ENCODE data around the gene TTC33.
"Not testable (repeated sequence)": the region's sequence is repeated elsewhere in the genome, so short reads cannot be mapped to it uniquely, and the experiment has no call there.

The TTC33 gene

DNA sequence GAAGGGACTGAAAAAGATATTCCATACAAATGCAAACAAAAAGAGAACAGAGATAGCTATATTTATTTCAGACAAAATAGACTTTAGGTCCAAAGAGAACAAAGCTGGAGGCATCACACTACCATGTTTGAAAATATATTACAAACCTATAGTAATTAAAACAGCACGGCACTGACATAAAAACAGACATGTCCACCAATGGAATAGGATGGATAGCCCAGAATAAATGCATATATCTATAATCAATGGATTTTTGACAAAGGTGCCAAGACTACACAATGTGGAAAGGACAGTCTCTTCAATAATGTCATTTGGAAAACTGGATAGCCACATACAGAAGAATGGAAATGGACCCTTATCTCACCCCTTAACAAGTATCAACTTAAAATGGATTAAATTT is 32.2 kb upstream of the TTC33 start:
- H3K27me3 Mint-ChIP-seq, result no peaks in the 10 kb centered on the region
- H3K36me3 Mint-ChIP-seq, result peaks cover 12% of the 10 kb centered on the region
- no peaks in the 10 kb centered on the region for H3K9me3 Mint-ChIP-seq (ENCODE audit: low read depth)
- H3K27ac Mint-ChIP-seq, result no peak overlapping the region
- H3K4me3 Mint-ChIP-seq, result no peak overlapping the region
- peaks cover 71% of the 10 kb centered on the region for H3K4me1 Mint-ChIP-seq (ENCODE audit: low read depth)

DNA sequence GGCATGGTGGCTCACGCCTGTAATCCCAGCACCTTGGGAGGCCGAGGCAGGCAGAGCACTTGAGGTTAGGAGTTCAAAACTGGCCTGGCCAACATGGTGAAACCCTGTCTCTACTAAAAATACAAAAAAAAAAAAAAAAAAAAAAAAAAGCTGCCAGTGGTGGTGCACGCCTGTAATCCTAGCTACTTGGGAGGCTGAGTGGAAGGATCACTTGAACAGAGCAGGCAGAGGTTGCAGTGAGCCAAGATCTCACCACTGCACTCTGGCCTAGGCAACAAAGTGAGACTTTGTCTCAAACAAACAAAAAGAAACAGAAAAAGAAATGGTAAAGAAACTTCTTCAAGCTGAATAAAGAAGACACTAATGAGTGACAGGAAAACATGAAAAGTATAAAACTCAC is 30.9 kb upstream of the TTC33 start:
- H3K4me3 Mint-ChIP-seq; H3K9me3 Mint-ChIP-seq (ENCODE audit: low read depth); H3K27me3 Mint-ChIP-seq; H3K27ac Mint-ChIP-seq: not testable (repeated sequence)
- Mint-ChIP-seq H3K4me1 (ENCODE audit: low read depth) (peaks cover 73% of the 10 kb centered on the region), H3K36me3 (peaks cover 12% of the 10 kb centered on the region)

DNA sequence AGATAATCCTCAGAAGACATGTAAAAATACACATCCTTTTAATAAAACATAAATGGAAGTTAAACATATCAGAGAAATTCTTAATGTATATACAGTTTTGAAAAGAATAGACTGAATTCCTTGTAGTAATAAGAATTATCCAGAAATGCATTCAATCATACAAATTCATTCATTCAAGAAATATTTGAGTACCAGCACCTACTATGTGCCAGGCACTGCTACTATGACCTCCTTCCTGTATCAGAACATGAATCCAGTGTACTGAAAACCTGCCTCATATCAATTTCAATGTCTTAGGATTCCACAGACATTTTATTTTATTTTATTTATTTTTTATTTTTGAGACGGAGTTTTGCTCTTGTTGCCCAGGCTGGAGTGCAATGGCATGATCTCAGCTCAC is 29.2 kb upstream of the TTC33 start:
- Mint-ChIP-seq H3K36me3 (peaks cover 12% of the 10 kb centered on the region), H3K27me3 (no peaks in the 10 kb centered on the region), H3K9me3 (ENCODE audit: low read depth) (no peaks in the 10 kb centered on the region), H3K4me3 (no peak overlapping the region), H3K27ac (no peak overlapping the region), H3K4me1 (ENCODE audit: low read depth) (peaks cover 75% of the 10 kb centered on the region)

DNA sequence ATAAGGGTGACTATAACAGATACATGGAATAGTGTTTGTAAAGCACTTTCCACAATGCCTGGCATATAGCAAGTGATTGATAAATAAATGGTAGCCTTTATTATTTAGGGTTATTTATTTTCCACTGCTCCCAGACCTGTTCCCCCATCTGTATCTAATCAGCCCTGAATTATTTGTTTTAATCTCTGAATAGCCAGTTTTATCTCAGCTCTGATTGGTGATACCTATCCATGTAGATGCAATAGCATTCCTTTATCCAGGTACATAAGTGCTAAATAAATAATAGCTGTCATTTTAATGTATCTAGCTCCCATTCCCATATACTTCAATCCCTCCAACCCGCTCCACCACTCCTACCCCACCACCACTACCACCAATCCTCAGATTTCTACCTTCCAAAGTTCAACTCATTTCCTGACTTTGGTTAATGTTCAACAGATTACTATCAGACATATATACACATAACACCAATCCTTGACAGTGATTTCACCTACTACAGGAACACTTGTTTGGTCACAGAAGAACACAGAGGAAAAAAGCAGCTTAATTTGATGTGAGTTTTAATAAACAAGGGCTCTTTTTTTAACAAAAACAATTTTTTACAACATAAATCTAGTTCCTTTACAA is 28.4 kb upstream of the TTC33 start:
- Mint-ChIP-seq H3K4me3 (no peak overlapping the region), H3K9me3 (ENCODE audit: low read depth) (no peaks in the 10 kb centered on the region), H3K4me1 (ENCODE audit: low read depth) (peaks cover 74% of the 10 kb centered on the region), H3K27ac (peak overlapping the region; percentile 5), H3K36me3 (peaks cover 12% of the 10 kb centered on the region), H3K27me3 (no peaks in the 10 kb centered on the region)

DNA sequence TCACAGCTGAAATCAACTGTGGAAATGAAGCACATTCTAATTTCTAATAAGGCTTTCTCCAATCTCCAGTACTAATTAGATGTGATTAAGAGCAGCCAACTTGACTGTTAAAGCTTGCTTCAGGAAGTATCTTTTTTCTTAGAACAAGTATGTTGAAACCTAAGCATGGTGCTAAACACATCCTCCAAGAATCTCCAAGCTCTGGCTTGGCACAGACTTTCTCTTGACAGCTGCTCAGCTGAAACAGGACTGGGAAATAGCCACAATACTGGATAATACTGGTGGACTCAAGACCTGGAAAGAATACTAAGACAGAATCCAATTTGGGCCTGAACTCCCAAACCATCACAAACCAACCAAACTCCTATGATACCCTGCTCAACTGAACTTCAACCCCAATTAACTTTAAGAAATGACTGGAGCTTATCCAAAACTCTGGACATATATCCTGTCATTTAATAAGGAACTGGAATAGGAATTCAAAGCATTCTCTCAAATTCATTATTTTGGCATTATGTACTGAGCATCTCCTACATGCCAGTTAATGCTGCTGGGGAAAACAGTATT is 26.2 kb upstream of the TTC33 start:
- Mint-ChIP-seq H3K36me3 (peaks cover 5% of the 10 kb centered on the region), H3K27me3 (no peaks in the 10 kb centered on the region), H3K4me1 (ENCODE audit: low read depth) (peaks cover 64% of the 10 kb centered on the region), H3K4me3 (no peak overlapping the region), H3K27ac (no peak overlapping the region), H3K9me3 (ENCODE audit: low read depth) (no peaks in the 10 kb centered on the region)

DNA sequence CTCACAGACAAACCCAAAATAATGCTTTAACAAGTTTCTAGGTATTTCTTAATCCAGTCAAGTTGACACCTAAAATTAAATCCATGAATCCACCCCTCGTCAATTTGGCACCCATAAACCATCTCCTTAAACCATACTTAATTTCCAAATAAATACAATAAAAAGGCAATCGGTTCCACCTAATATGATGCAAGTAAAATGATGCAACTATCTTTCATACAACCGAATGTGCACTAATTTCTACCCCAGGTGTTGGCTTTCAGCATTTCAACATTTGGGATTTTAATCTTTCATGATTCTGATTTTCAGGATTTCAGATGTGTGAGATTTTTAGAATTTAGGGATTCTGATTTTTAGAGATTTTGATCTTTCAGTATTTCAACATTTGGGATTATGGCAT is 25.1 kb upstream of the TTC33 start:
- Mint-ChIP-seq H3K9me3 (ENCODE audit: low read depth) (no peaks in the 10 kb centered on the region), H3K36me3 (peaks cover 7% of the 10 kb centered on the region), H3K4me1 (ENCODE audit: low read depth) (peaks cover 60% of the 10 kb centered on the region), H3K27ac (peak overlapping the region; percentile 22), H3K4me3 (no peak overlapping the region), H3K27me3 (no peaks in the 10 kb centered on the region)

DNA sequence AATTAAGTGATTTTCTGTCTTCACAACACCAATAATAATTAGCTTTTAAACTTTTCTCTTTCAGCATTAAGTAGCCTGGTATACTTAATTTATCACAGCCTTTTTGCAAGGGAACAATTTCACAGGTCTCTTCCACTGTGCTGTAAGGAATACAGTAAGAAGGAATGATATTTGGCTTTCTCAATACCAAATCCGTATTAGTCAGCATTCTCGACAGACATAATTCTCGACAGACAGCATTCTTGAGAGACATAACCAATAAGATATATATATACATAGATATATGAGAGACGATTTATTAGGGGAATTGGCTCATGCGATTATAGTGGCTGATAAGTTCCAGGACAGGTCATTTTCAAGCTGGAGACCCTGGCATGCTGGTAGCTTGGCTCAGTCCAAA is 24.4 kb upstream of the TTC33 start:
- H3K4me3 Mint-ChIP-seq, result no peak overlapping the region
- no peaks in the 10 kb centered on the region for H3K9me3 Mint-ChIP-seq (ENCODE audit: low read depth)
- no peaks in the 10 kb centered on the region for H3K27me3 Mint-ChIP-seq
- no peak overlapping the region for H3K27ac Mint-ChIP-seq
- H3K4me1 Mint-ChIP-seq (ENCODE audit: low read depth), result peaks cover 54% of the 10 kb centered on the region
- peaks cover 4% of the 10 kb centered on the region for H3K36me3 Mint-ChIP-seq

DNA sequence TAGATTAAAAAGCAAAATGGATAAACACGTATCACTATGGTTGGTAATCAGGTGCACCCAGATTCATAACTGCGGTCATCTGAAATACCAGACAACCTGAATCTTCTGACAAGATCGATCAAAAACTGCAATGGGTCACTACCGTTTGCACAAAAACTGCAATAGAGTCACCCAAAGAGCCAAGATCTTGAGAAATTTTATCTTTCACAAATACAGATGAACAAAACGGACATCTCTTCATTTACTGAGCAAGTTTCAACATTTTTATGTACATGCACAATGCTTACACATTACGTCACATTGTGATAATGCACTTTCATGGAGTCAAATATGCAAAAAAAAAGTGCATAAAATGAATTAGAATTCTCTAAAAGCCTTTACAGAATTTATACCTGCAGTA is 23.8 kb upstream of the TTC33 start:
- peaks cover 4% of the 10 kb centered on the region for H3K36me3 Mint-ChIP-seq
- H3K27me3 Mint-ChIP-seq, result no peaks in the 10 kb centered on the region
- H3K27ac Mint-ChIP-seq, result no peak overlapping the region
- H3K9me3 Mint-ChIP-seq (ENCODE audit: low read depth), result no peaks in the 10 kb centered on the region
- no peak overlapping the region for H3K4me3 Mint-ChIP-seq
- H3K4me1 Mint-ChIP-seq (ENCODE audit: low read depth), result peaks cover 52% of the 10 kb centered on the region

DNA sequence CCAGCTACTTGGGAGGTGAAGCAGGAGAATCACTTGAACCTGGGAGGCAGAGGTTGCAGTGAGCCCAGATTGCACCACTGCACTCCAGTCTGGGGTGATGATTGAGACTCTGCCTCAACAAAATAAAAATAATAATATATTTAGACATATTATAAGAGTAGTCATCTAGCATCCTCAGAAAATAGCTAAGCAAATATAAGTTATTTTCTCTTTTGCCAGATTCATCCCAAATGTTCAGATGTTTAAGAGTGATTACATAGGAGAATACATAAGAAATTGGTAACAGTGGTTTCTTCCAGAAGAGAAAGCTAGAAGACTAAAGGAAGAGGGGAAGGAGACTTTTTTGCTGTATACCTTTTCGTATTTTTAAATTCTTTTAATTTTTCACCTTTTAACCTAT is 22.4 kb upstream of the TTC33 start:
- Mint-ChIP-seq H3K27ac (no peak overlapping the region), H3K9me3 (ENCODE audit: low read depth) (no peaks in the 10 kb centered on the region), H3K27me3 (no peaks in the 10 kb centered on the region), H3K4me3 (no peak overlapping the region), H3K4me1 (ENCODE audit: low read depth) (peaks cover 42% of the 10 kb centered on the region), H3K36me3 (peaks cover 4% of the 10 kb centered on the region)

DNA sequence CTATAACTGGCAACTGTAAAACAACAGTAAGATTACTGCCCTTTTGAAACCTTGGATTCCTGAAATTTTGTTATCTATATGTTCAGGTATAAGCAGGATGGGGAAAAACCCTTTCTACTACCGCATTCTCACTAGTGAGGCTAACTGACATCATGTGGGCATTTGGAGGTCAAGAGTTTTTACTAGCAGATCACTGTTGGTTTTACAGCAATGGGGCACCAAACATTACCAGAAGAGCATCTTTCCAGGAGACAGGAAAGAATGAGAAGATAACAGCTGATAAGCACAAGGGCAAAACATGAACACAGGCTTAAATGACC is 20.9 kb upstream of the TTC33 start:
- Mint-ChIP-seq H3K27me3 (no peaks in the 10 kb centered on the region), H3K9me3 (ENCODE audit: low read depth) (no peaks in the 10 kb centered on the region), H3K36me3 (peaks cover 6% of the 10 kb centered on the region), H3K4me3 (no peak overlapping the region), H3K27ac (no peak overlapping the region), H3K4me1 (ENCODE audit: low read depth) (peaks cover 29% of the 10 kb centered on the region)

DNA sequence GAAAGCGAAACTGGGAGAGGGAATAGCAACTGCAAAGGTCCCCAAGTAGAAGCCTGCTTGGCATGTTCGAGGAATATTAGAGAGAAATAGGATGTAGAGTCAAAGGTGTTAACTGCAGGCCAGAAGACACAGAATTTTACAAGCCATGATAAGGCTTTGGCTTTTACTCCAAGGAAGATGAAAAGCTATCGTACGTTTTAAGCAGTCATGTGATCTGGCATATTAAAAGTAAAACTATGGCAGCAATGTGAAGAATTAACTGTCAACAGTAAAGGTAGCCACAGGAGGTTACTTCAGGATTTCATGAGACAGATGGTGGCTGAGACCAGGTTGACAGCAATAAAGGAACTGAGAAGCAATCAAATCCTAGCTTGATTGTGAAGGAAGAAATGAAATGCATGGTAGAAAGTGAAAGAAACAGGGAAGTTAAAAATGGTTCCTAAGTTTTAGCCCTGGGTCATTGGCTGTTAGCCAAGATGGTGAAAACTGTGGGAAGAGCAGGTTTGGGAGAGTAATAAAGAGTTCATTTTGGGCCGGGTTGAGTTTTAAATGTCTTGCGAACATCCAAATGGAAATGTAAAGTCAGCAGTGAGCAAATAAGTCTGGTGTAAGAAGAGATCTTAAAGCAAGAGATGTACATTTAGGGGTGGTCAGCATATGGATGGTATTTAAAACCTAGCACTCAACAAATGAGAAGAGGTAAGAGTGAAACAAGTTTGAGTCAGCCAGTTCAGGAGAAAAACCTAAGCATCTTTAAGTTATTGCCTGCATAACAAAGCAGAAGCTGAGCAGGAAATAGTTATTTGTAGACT is 20.3 kb upstream of the TTC33 start:
- Mint-ChIP-seq H3K4me1 (ENCODE audit: low read depth) (peaks cover 23% of the 10 kb centered on the region), H3K36me3 (peaks cover 6% of the 10 kb centered on the region), H3K27me3 (no peaks in the 10 kb centered on the region), H3K9me3 (ENCODE audit: low read depth) (no peaks in the 10 kb centered on the region), H3K4me3 (no peak overlapping the region), H3K27ac (peak overlapping the region; percentile 42)

DNA sequence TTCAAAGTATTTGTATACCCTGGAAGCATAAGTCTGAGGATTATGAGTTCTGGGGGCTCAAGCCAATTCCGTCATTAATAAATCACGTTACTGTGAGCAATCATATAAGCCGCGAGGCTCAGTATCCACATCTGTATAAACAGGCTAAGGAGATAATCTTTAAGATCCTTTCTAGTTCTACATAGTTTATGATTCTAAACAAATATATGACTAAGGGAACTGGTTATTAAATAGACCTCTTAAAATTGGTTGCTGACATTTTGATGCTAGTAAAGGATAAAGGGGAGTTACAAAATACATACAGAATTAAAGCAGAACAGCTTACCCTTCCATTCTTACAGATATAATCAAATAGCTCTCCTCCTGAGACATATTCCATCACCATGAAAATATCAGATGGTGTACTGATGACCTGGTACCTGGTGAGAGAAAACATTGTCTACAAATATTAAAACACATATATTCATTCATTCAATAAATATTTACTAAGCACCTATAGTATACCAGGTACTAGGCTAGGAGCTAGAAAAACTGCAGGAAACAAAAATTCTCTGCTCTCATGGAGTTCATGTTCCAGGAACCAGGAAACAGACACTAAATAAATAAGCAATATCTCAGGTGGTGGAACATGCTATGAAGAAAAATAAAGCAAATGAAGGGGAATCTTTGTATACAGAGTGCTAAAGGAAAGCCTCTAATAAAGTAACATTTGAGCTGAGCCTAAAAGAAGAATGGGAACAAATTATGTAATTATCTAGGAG is 19.5 kb upstream of the TTC33 start:
- Mint-ChIP-seq H3K9me3 (ENCODE audit: low read depth) (no peaks in the 10 kb centered on the region), H3K27ac (peak overlapping the region; percentile 13), H3K4me1 (ENCODE audit: low read depth) (peaks cover 15% of the 10 kb centered on the region), H3K27me3 (no peaks in the 10 kb centered on the region), H3K4me3 (no peak overlapping the region), H3K36me3 (peaks cover 6% of the 10 kb centered on the region)

DNA sequence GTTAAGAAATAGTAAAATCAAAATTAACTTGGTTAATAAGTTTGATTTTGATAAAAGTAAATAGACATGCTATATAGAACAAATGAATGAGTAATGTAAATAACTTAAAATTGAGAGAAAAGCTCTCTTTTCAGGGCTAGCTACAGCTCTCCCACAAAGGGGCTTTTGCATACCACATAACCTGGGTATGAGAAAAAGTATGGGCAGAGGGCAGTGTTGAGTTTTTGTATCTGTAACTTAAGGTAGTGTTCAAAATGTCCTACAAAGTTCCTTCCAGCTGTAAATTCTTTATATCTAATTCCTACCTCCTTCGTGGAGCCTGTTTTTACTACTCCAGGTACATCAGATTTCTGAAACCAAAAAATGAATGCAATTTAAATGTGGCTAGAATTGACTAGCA is 18.9 kb upstream of the TTC33 start:
- Mint-ChIP-seq H3K9me3 (ENCODE audit: low read depth) (no peaks in the 10 kb centered on the region), H3K4me1 (ENCODE audit: low read depth) (peaks cover 11% of the 10 kb centered on the region), H3K4me3 (no peak overlapping the region), H3K27me3 (no peaks in the 10 kb centered on the region), H3K36me3 (peaks cover 6% of the 10 kb centered on the region), H3K27ac (no peak overlapping the region)

DNA sequence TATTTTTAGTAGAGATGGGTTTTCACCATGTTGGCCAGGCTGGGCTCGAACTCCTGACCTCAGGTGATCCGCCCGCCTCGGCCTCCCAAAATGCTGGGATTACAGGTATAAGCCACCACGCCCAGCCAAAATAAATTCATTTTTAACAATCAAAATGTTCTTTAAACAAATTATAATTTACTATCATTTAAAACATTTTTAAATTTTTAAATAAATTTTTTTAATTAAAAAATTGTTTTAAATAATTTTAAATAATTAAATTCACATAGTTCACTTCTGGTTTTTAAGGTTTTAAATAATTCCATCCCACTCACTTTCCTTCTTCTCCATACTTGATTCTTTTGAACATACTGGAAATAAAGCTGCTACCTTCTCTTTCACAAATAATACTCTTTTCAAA is 15.0 kb upstream of the TTC33 start:
- Mint-ChIP-seq H3K36me3 (peaks cover 2% of the 10 kb centered on the region), H3K4me3 (no peak overlapping the region), H3K4me1 (ENCODE audit: low read depth) (no peaks in the 10 kb centered on the region), H3K27ac (no peak overlapping the region), H3K9me3 (ENCODE audit: low read depth) (no peaks in the 10 kb centered on the region), H3K27me3 (no peaks in the 10 kb centered on the region)

DNA sequence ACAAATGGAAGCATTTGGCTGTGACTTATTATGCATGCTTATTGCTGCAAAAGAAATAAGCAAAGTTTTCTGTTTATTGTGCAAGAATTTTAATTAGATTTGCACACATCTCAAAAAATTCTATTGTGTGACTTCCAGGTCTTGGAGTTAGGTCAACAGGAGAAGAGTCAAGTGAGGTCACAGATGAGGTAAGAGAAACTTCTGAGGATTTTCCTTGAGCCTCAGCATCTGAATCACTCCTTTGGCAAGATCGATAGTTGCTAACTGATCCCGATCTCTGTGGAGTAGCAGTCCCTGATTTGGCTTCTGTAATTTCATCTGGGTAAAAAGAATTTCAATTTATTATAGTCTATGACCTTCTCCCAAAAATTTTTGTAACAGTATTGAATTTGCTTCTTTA is 6.9 kb upstream of the TTC33 start:
- Mint-ChIP-seq H3K9me3 (ENCODE audit: low read depth) (no peaks in the 10 kb centered on the region), H3K27ac (no peak overlapping the region), H3K4me1 (ENCODE audit: low read depth) (no peaks in the 10 kb centered on the region), H3K4me3 (no peak overlapping the region), H3K27me3 (no peaks in the 10 kb centered on the region), H3K36me3 (peaks cover 5% of the 10 kb centered on the region)

Measured in activated naive CD8-positive, alpha-beta T cell (primary cell).